AG10803 (cell line): ENCODE measurements around the gene UMAD1.
A peak's percentile ranks its signal among the peaks of the same experiment; 100 is the strongest.

Source experiments
- DNase-seq: peaks from one replicate; pipeline ENCODE4 v3.0.0; 2010; ENCODE audit warnings: low read depth
- H3K4me3 ChIP-seq: 2 replicates; pipeline ENCODE4 v1.5.1; 2011; ENCODE audit warnings: mild to moderate bottlenecking, low read length, control low read depth
- CTCF ChIP-seq: conservative IDR thresholded peaks from 2 replicates; pipeline ENCODE4 v1.5.1; 2011; ENCODE audit warnings: mild to moderate bottlenecking, low read length, control low read depth, inconsistent platforms

Gene UMAD1

GRCh38 chr7:7630626-7631329 is 9.8 kb upstream of the UMAD1 start:
- DNase-seq: no peak
- H3K4me3 ChIP-seq: no peak overlapping the region
- no peak for TF ChIP-seq CTCF

- TF ChIP-seq CTCF: no peak
- peak overlapping the region; percentile 92 for H3K4me3 ChIP-seq
- no peak for DNase-seq
Observed at GRCh38 chr7:7639421-7639820, 1.1 kb upstream of the UMAD1 start.

GRCh38 chr7:7639847-7640220 is 718 bp upstream of the UMAD1 start:
- no peak for TF ChIP-seq CTCF
- DNase-seq: peak; percentile 4
- peak overlapping the region; percentile 92 for H3K4me3 ChIP-seq

GRCh38 chr7:7641129-7641663 is 644 bp downstream of the UMAD1 start:
- H3K4me3 ChIP-seq: peak overlapping the region; percentile 92
- peak; percentile 12 for DNase-seq
- 0 out of 2 replicates have a peak, but pooled peaks have one; percentile 16 for TF ChIP-seq CTCF

- no peak overlapping the region for H3K4me3 ChIP-seq
- no peak for TF ChIP-seq CTCF
- no peak for DNase-seq
Observed at GRCh38 chr7:7642081-7642480, 1.5 kb downstream of the UMAD1 start.

- no peak for TF ChIP-seq CTCF
- DNase-seq: no peak
- H3K4me3 ChIP-seq: no peak overlapping the region
Observed at GRCh38 chr7:7647495-7648036, 7.0 kb downstream of the UMAD1 start.

GRCh38 chr7:7650682-7651206 is 10.2 kb downstream of the UMAD1 start:
- no peak overlapping the region for H3K4me3 ChIP-seq
- no peak for TF ChIP-seq CTCF
- no peak for DNase-seq
